ENCODE results near the gene AMPD2. TPM values are rescaled to one million over a fixed set of nuclear protein-coding genes. Genes with fewer than 3 reads are reported as not detected.

Gene AMPD2
- polyA plus RNA-seq, 3 donors: 75.0 to 961 (median 117) TPM

- Mint-ChIP-seq H3K4me1 (peaks cover 21% of the 10 kb centered on the region), H3K27ac (peak overlapping the region in 3 of 7 donors; percentile 38 to 64 (median 46)), H3K36me3 (peaks cover 43 to 48% of the 10 kb centered on the region in 2 donors), H3K27me3 (ENCODE audit: low read depth in 3 of 3) (peaks cover 0 to 6% (median 5%) of the 10 kb centered on the region in 3 donors), H3K9me3 (peaks cover 0 to 2% (median 0%) of the 10 kb centered on the region in 7 donors), H3K4me3 (no peak overlapping the region)
- Histone ChIP-seq H2AFZ (ENCODE audit: insufficient read depth, low read depth, low read length, poor library complexity, severe bottlenecking) (no peak overlapping the region), H3K27ac (ENCODE audit: low read depth in 1 of 2, low read length in 2 of 2) (no peak overlapping the region), H3K4me3 (replicated peaks in 1 of 3; ENCODE audit: low read depth in 2 of 3, low read length in 3 of 3) (no peak overlapping the region), H3K9me3 (replicated peaks in 1 of 2; ENCODE audit: control insufficient read depth in 1 of 2, insufficient read depth in 1 of 2, low read length in 2 of 2) (no peaks in the 10 kb centered on the region), H3K4me1 (ENCODE audit: control insufficient read depth in 1 of 2, insufficient read depth in 2 of 2, low read length in 2 of 2) (peaks cover 16 to 20% of the 10 kb centered on the region in 2 donors), H4K20me1 (ENCODE audit: insufficient read depth, low read length) (peaks cover 48% of the 10 kb centered on the region), H3K36me3 (replicated peaks in 1 of 2; ENCODE audit: control insufficient read depth in 1 of 2, insufficient read depth in 2 of 2, low read length in 2 of 2) (peaks cover 46 to 49% of the 10 kb centered on the region in 2 donors), H3K9ac (ENCODE audit: insufficient read depth, low read length, poor library complexity, severe bottlenecking) (no peak overlapping the region), H3K4me2 (replicated peaks; ENCODE audit: extremely low read depth, low read length, poor library complexity, severe bottlenecking) (no peak overlapping the region), H3K79me2 (ENCODE audit: insufficient read depth, low read length) (no peaks in the 10 kb centered on the region), H3K27me3 (ENCODE audit: control insufficient read depth in 2 of 2, insufficient read depth in 2 of 2, low read length in 2 of 2) (no peaks in the 10 kb centered on the region)
- WGBS (ENCODE audit: insufficient coverage): 88% methylated on average over 3 of the region's 5 CpGs
- intact Hi-C loops (cut with micrococcal nuclease): no loop called here
- TF ChIP-seq, protein P1, sequence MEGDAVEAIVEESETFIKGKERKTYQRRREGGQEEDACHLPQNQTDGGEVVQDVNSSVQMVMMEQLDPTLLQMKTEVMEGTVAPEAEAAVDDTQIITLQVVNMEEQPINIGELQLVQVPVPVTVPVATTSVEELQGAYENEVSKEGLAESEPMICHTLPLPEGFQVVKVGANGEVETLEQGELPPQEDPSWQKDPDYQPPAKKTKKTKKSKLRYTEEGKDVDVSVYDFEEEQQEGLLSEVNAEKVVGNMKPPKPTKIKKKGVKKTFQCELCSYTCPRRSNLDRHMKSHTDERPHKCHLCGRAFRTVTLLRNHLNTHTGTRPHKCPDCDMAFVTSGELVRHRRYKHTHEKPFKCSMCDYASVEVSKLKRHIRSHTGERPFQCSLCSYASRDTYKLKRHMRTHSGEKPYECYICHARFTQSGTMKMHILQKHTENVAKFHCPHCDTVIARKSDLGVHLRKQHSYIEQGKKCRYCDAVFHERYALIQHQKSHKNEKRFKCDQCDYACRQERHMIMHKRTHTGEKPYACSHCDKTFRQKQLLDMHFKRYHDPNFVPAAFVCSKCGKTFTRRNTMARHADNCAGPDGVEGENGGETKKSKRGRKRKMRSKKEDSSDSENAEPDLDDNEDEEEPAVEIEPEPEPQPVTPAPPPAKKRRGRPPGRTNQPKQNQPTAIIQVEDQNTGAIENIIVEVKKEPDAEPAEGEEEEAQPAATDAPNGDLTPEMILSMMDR (IDR thresholded peaks at IDR 0.05): no peak
- DNase-seq: peak in 1 of 3 donors; percentile 3
These were observed 13.2 kb downstream of the AMPD2 start for GRCh38 chr1:109632671-109633346.

DNA sequence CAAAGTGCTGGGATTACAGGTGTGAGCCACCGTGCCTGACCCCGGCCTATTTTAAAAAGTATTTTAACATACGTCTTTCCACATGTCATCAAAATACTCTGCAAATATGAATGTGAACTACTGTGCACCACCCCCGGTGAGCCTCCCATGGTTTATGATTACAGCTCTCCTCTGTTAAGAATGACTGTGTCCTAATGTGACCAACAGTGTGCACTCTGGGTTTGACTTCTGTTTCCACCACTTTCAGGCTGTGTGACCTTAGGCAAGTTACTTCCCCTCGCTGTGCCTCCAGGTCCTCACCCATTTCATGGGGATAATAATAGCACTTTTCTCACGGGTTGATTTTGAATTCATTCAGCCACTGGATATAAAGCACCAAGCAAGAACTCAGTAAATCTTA is 14.7 kb downstream of the AMPD2 start:
- H3K9me3 ChIP-seq (replicated peaks in 1 of 2; ENCODE audit: control insufficient read depth in 1 of 2, insufficient read depth in 1 of 2, low read length in 2 of 2): no peaks in the 10 kb centered on the region
- no peaks in the 10 kb centered on the region for H3K27me3 ChIP-seq (ENCODE audit: control insufficient read depth in 2 of 2, insufficient read depth in 2 of 2, low read length in 2 of 2)
- peaks cover 33% of the 10 kb centered on the region for H4K20me1 ChIP-seq (ENCODE audit: insufficient read depth, low read length)
- TF ChIP-seq, protein P1 (IDR thresholded peaks at IDR 0.05): no peak
- peaks cover 28 to 33% of the 10 kb centered on the region in 2 donors for H3K36me3 Mint-ChIP-seq
- no peak overlapping the region for H3K4me3 ChIP-seq (replicated peaks in 1 of 3; ENCODE audit: low read depth in 2 of 3, low read length in 3 of 3)
- H2AFZ ChIP-seq (ENCODE audit: insufficient read depth, low read depth, low read length, poor library complexity, severe bottlenecking): no peak overlapping the region
- 93% methylated on average over 3 of the region's 6 CpGs for WGBS (ENCODE audit: insufficient coverage)
- peak in 1 of 3 donors; percentile 13 for DNase-seq
- peaks cover 31 to 34% of the 10 kb centered on the region in 2 donors for H3K36me3 ChIP-seq (replicated peaks in 1 of 2; ENCODE audit: control insufficient read depth in 1 of 2, insufficient read depth in 2 of 2, low read length in 2 of 2)
- H3K4me3 Mint-ChIP-seq: no peak overlapping the region
- H3K4me1 Mint-ChIP-seq: peaks cover 21% of the 10 kb centered on the region
- peaks cover 16 to 20% of the 10 kb centered on the region in 2 donors for H3K4me1 ChIP-seq (ENCODE audit: control insufficient read depth in 1 of 2, insufficient read depth in 2 of 2, low read length in 2 of 2)
- H3K79me2 ChIP-seq (ENCODE audit: insufficient read depth, low read length): no peaks in the 10 kb centered on the region
- H3K27ac Mint-ChIP-seq: peak overlapping the region in 3 of 7 donors; percentile 1 to 68 (median 33)
- intact Hi-C loops (cut with micrococcal nuclease): no loop called here
- H3K27ac ChIP-seq (ENCODE audit: low read depth in 1 of 2, low read length in 2 of 2): no peak overlapping the region
- H3K9ac ChIP-seq (ENCODE audit: insufficient read depth, low read length, poor library complexity, severe bottlenecking): no peak overlapping the region
- H3K4me2 ChIP-seq (replicated peaks; ENCODE audit: extremely low read depth, low read length, poor library complexity, severe bottlenecking): no peak overlapping the region
- H3K9me3 Mint-ChIP-seq: peaks cover 0 to 2% (median 0%) of the 10 kb centered on the region in 7 donors
- peaks cover 0 to 11% (median 6%) of the 10 kb centered on the region in 3 donors for H3K27me3 Mint-ChIP-seq (ENCODE audit: low read depth in 3 of 3)
